ENCODE results near the gene MYRIP. TPM values are rescaled to one million over a fixed set of nuclear protein-coding genes. Genes with fewer than 3 reads are reported as not detected.

MYRIP gene
- total and polyA plus RNA-seq, 10 of the 15 experiments (the other 5 are each of a cell fraction or from before 2014, with no cell fraction given): 0.03 to 0.08 (median 0.04) TPM; not detected in 6

- in situ Hi-C loops (cut with MboI): no loop called here
- no peaks in the 10 kb centered on the region for H3K27me3 ChIP-seq (replicated peaks in 1 of 2; ENCODE audit: control insufficient read depth in 2 of 2, insufficient read depth in 2 of 2, low read length in 1 of 2)
- WGBS (ENCODE audit: insufficient coverage, insufficient replicate concordance, low lambda C conversion rate, missing lambda C conversion rate): 44% methylated on average over 1 of the region's 1 CpG
- FAIRE-seq (no peak), ATAC-seq (no peak), DNase-seq (ENCODE audit: low read depth, low spot score) (no peak)
- intact Hi-C loops (cut with micrococcal nuclease; ENCODE audit: unreplicated experiment): no loop called here
- CTCF ChIA-PET: interaction anchor here (0.9 to 15.0 kb wide), 3 partner anchors 10 to 1180 kb away, joined by 3 to 317 read pairs (median 21); no protein-coding TSS in a partner anchor
- H3K4me2 ChIP-seq (ENCODE audit: control insufficient read depth, insufficient read depth): no peak overlapping the region
- RAD21 ChIA-PET (ENCODE audit: unreplicated experiment): interaction anchor here (1.5 kb wide), 1 partner anchor 116 kb away, joined by 7 read pairs; no protein-coding TSS in a partner anchor
- H2AFZ ChIP-seq (ENCODE audit: control insufficient read depth, low read depth, low read length): no peak overlapping the region
- no peaks in the 10 kb centered on the region for H3K36me3 ChIP-seq (ENCODE audit: control insufficient read depth in 2 of 2, insufficient read depth in 2 of 2, low read length in 1 of 2)
- H3K4me3 ChIP-seq: no peak overlapping the region
- H3K9me3 ChIP-seq (replicated peaks; ENCODE audit: control insufficient read depth, insufficient read depth, low read length): no peaks in the 10 kb centered on the region
- SMC1A ChIA-PET (ENCODE audit: uncharacterized antibody, unreplicated experiment): interaction anchor here (0.8 to 2.1 kb wide), 5 partner anchors 10 to 145 kb away, joined by 3 to 8 read pairs (median 5); no protein-coding TSS in a partner anchor
- POLR2A ChIA-PET: no interaction called here
- BruUV-seq (replicated peaks): no TSS peak
- H3K4me1 ChIP-seq (ENCODE audit: control insufficient read depth, insufficient read depth, low read length): no peaks in the 10 kb centered on the region
- H3K79me2 ChIP-seq (ENCODE audit: control insufficient read depth, insufficient read depth, low read length): peaks cover 20% of the 10 kb centered on the region
- no peak overlapping the region for H3K9ac ChIP-seq (ENCODE audit: control insufficient read depth, insufficient read depth, low read length)
- H4K20me1 ChIP-seq (ENCODE audit: control insufficient read depth, insufficient read depth): no peaks in the 10 kb centered on the region
- H3K27ac ChIP-seq (ENCODE audit: control insufficient read depth, insufficient read depth): no peak overlapping the region
- TF ChIP-seq NBN (IDR thresholded peaks at IDR 0.05): no peak
- TF ChIP-seq PBX3 (IDR thresholded peaks at IDR 0.05; ENCODE audit: insufficient replicate concordance, low read depth, low read length): no peak
- TF ChIP-seq MXI1 (IDR thresholded peaks at IDR 0.05; ENCODE audit: low read depth, low read length): no peak
- no peak for TF ChIP-seq TBL1XR1 (IDR thresholded peaks at IDR 0.05; ENCODE audit: low read depth, low read length)
- TF ChIP-seq PAX5 (IDR thresholded peaks at IDR 0.05; ENCODE audit: borderline replicate concordance, low read depth, low read length): no peak
- TF ChIP-seq MYC (IDR thresholded peaks at IDR 0.05; ENCODE audit: insufficient read depth, insufficient read length, insufficient replicate concordance, low read length, severe bottlenecking): no peak
- no peak for TF ChIP-seq ZNF274 (IDR thresholded peaks at IDR 0.05; ENCODE audit: insufficient read depth, insufficient read length)
- TF ChIP-seq SRF (IDR thresholded peaks at IDR 0.05; ENCODE audit: low read depth in 2 of 2, low read length in 2 of 2): no peak
- no peak for TF ChIP-seq BACH1 (IDR thresholded peaks at IDR 0.05; ENCODE audit: borderline replicate concordance)
- TF ChIP-seq GABPA (IDR thresholded peaks at IDR 0.05; ENCODE audit: low read depth): no peak
- TF ChIP-seq ZNF592 (IDR thresholded peaks at IDR 0.05): no peak
- TF ChIP-seq NR2C1 (IDR thresholded peaks at IDR 0.05): no peak
- TF ChIP-seq RAD21 (IDR thresholded peaks at IDR 0.05; ENCODE audit: insufficient read depth, low read depth, low read length): no peak
- no peak for TF ChIP-seq NKRF (conservative IDR thresholded peaks at IDR 0.05)
These were observed 497.8 kb downstream of the MYRIP start for GRCh38 chr3:40307176-40307575.

Measured in GM12878 (cell line).